ENCODE data around the gene KLHL29. TPM values are rescaled to one million over a fixed set of nuclear protein-coding genes. Genes with fewer than 3 reads are reported as not detected.

KLHL29 gene
- total and polyA plus RNA-seq, 2 donors (not counting 3 experiments of a cell fraction or from before 2014, with no cell fraction given): 4.6 to 12.7 TPM

GRCh38 chr2:23565814-23566213, 180.8 kb downstream of the KLHL29 start:
- no peaks in the 10 kb centered on the region for H3K9me1 ChIP-seq (replicated peaks; ENCODE audit: control insufficient read depth, extremely low read depth, insufficient read depth, low read length)
- H3K27ac ChIP-seq (ENCODE audit: insufficient read depth, low read depth, low read length): no peak overlapping the region
- no peak for DNase-seq (ENCODE audit: low read depth, low spot score)
- no peaks in the 10 kb centered on the region for H3K79me2 ChIP-seq (ENCODE audit: control insufficient read depth, insufficient read depth, low read length)
- FAIRE-seq: no peak
- no peaks in the 10 kb centered on the region for H3K36me3 ChIP-seq (ENCODE audit: control insufficient read depth in 2 of 2, extremely low read depth in 1 of 2, insufficient read depth in 2 of 2, low read length in 2 of 2)
- intact Hi-C loops (cut with micrococcal nuclease) (loop anchor here (1.0 kb wide), 1 partner anchor 253 kb away; no protein-coding TSS in a partner anchor), dilution Hi-C loops (cut with MboI; ENCODE audit: extremely low pct_ligation_motif_present, low sequenced_read_pairs) (no loop called here)
- no peak overlapping the region for H2AFZ ChIP-seq (ENCODE audit: low read depth, low read length)
- no peak overlapping the region for H3K9ac ChIP-seq (replicated peaks; ENCODE audit: extremely low read depth, insufficient read depth, low read length)
- CTCF ChIA-PET: interaction anchor here (0.7 to 1.9 kb wide), 6 partner anchors 14 to 253 kb away, joined by 3 to 18 read pairs (median 4); no protein-coding TSS in a partner anchor
- H4K20me1 ChIP-seq (replicated peaks; ENCODE audit: control insufficient read depth, extremely low read depth, insufficient read depth, low read length): no peaks in the 10 kb centered on the region
- H3K9me3 ChIP-seq (replicated peaks; ENCODE audit: control insufficient read depth, insufficient read depth, low read length): no peaks in the 10 kb centered on the region
- H3K4me3 ChIP-seq (replicated peaks in 1 of 3; ENCODE audit: insufficient read depth in 1 of 3, low read depth in 1 of 3, low read length in 3 of 3): no peak overlapping the region
- POLR2A ChIA-PET: no interaction called here
- no peaks in the 10 kb centered on the region for H3K27me3 ChIP-seq (ENCODE audit: control insufficient read depth in 2 of 2, insufficient read depth in 2 of 2, low read length in 2 of 2)
- H3K4me2 ChIP-seq (ENCODE audit: insufficient read depth, low read length): no peak overlapping the region
- BruUV-seq (replicated peaks): no TSS peak
- no peaks in the 10 kb centered on the region for H3K4me1 ChIP-seq (ENCODE audit: control insufficient read depth, extremely low read depth, insufficient read depth, low read length)
- TF ChIP-seq EZH2 (IDR thresholded peaks at IDR 0.05; ENCODE audit: borderline replicate concordance, low read depth, low read length, severe bottlenecking) (no peak), POLR2A (IDR thresholded peaks at IDR 0.05; ENCODE audit: low read depth, low read length) (no peak), JUN (IDR thresholded peaks at IDR 0.05; ENCODE audit: borderline replicate concordance, insufficient read depth, insufficient read length, low read depth) (no peak), GATA2 (IDR thresholded peaks at IDR 0.05; ENCODE audit: insufficient read depth, insufficient read length, low read depth, low read length) (no peak), POLR2AphosphoS5 (IDR thresholded peaks at IDR 0.05; ENCODE audit: insufficient read depth, low read depth, low read length) (no peak), FOS (IDR thresholded peaks at IDR 0.05; ENCODE audit: borderline replicate concordance, insufficient read depth, low read length) (no peak), CTCF (IDR thresholded peaks at IDR 0.05; ENCODE audit: extremely low read depth in 1 of 2, insufficient read depth in 1 of 2, low read depth in 1 of 2, low read length in 2 of 2) (no peak), MAX (IDR thresholded peaks at IDR 0.05; ENCODE audit: insufficient read depth, insufficient read length) (no peak), MYC (IDR thresholded peaks at IDR 0.05; ENCODE audit: low read depth, low read length) (no peak)

Data from endothelial cell of umbilical vein (primary cell).